AG04450 (cell line): ENCODE data around the gene HIP1. TPM values are rescaled to one million over a fixed set of nuclear protein-coding genes. Genes with fewer than 3 reads are reported as not detected.

Experiments
- CTCF ChIA-PET: fragments of 300-600, 350-600 bp; formaldehyde crosslinking; extraction: SDS; loops from one replicate; lab custom pipeline; 2022; ENCODE audit warnings: antibody characterized with exemption, inconsistent platforms; lab: Charles Lee
- POLR2A ChIA-PET: fragments of 350-600 bp; formaldehyde crosslinking; extraction: SDS; loops from one replicate; lab custom pipeline; 2021; ENCODE audit warnings: antibody characterized with exemption, inconsistent platforms; lab: Yijun Ruan, JAX
- DNase-seq: peaks from one replicate; pipeline ENCODE4 v3.0.0-alpha.2; 2011; ENCODE audit warnings: low read depth, low spot score
- H3K27ac ChIP-seq: one replicate; pipeline ENCODE4 v1.5.1; 2012; ENCODE audit warnings: low read depth, low read length, control low read depth
- H3K27me3 ChIP-seq: one replicate; pipeline ENCODE4 v1.6.0; 2012; ENCODE audit warnings: low read length; ENCODE audit not compliant: control insufficient read depth, insufficient read depth
- H3K4me3 ChIP-seq: 2 replicates; pipeline ENCODE4 v1.5.1; 2011; ENCODE audit warnings: mild to moderate bottlenecking, low read depth, low read length, control low read depth
- H3K9me3 ChIP-seq: 2 replicates; pipeline ENCODE4 v1.5.1; 2012; ENCODE audit warnings: low read length; ENCODE audit not compliant: control insufficient read depth, insufficient read depth
- CTCF ChIP-seq: IDR thresholded peaks from 2 replicates; pipeline ENCODE4 v1.5.1; 2011; ENCODE audit warnings: low read depth, low read length, control low read depth, inconsistent platforms
- polyA plus RNA-seq: library from polyadenylated mRNA; depleted of rRNA; stranded (reverse); fragments of >200 nt; gene quantifications from 2 replicates; pipeline ENCODE4 v1.2.3, GENCODE V29; 2011

The HIP1 gene
- polyA plus RNA-seq, 1 experiment = 13.7 TPM

- POLR2A ChIA-PET = no interaction called here
- Histone ChIP-seq H3K4me3 (no peak overlapping the region), H3K27ac (no peak overlapping the region), H3K27me3 (no peaks in the 10 kb centered on the region), H3K9me3 (peaks cover 2% of the 10 kb centered on the region; the same call in 1 of the 2 replicates)
- CTCF ChIA-PET = no interaction called here
- no peak for TF ChIP-seq CTCF
- DNase-seq = no peak
Observed at GRCh38 chr7:75644589-75644988, 94.2 kb downstream of the HIP1 start.

- TF ChIP-seq CTCF = peak; percentile 69
- Histone ChIP-seq H3K9me3 (peaks cover 2% of the 10 kb centered on the region; the same call in 1 of the 2 replicates), H3K27me3 (no peaks in the 10 kb centered on the region), H3K27ac (no peak overlapping the region), H3K4me3 (no peak overlapping the region)
- DNase-seq = peak; percentile 10
- CTCF ChIA-PET = no interaction called here
- POLR2A ChIA-PET = no interaction called here
Observed at GRCh38 chr7:75642810-75643486, 95.8 kb downstream of the HIP1 start.

GRCh38 chr7:75640201-75640600 is 98.5 kb downstream of the HIP1 start:
- no peak overlapping the region for H3K4me3 ChIP-seq
- CTCF ChIA-PET = no interaction called here
- H3K27ac ChIP-seq = no peak overlapping the region
- peaks cover 2% of the 10 kb centered on the region; the same call in 1 of the 2 replicates for H3K9me3 ChIP-seq
- POLR2A ChIA-PET = no interaction called here
- no peak for TF ChIP-seq CTCF
- DNase-seq = no peak
- H3K27me3 ChIP-seq = no peaks in the 10 kb centered on the region

- no peak for DNase-seq
- H3K27me3 ChIP-seq = no peaks in the 10 kb centered on the region
- ChIA-PET POLR2A (interaction anchor here (1.1 kb wide), 1 partner anchor 408 kb away, joined by 4 read pairs; the partner anchor contains the start of gene STYXL1), CTCF (no interaction called here)
- H3K9me3 ChIP-seq = peaks cover 2% of the 10 kb centered on the region; the same call in 1 of the 2 replicates
- peak overlapping the region; percentile 11 for H3K27ac ChIP-seq
- peak overlapping the region; percentile 67 for H3K4me3 ChIP-seq
- no peak for TF ChIP-seq CTCF
Observed at GRCh38 chr7:75639886-75640190, 98.9 kb downstream of the HIP1 start.

- no peak overlapping the region for H3K27ac ChIP-seq
- ChIA-PET CTCF (no interaction called here), POLR2A (interaction anchor here (1.1 kb wide), 1 partner anchor 408 kb away, joined by 4 read pairs; the partner anchor contains the start of gene STYXL1)
- H3K4me3 ChIP-seq = peak overlapping the region; percentile 67
- H3K9me3 ChIP-seq = peaks cover 2% of the 10 kb centered on the region; the same call in 1 of the 2 replicates
- no peak for TF ChIP-seq CTCF
- H3K27me3 ChIP-seq = no peaks in the 10 kb centered on the region
- no peak for DNase-seq
Observed at GRCh38 chr7:75639071-75639885, 99.5 kb downstream of the HIP1 start.
